ENCODE results near the gene GARS1.

DNA sequence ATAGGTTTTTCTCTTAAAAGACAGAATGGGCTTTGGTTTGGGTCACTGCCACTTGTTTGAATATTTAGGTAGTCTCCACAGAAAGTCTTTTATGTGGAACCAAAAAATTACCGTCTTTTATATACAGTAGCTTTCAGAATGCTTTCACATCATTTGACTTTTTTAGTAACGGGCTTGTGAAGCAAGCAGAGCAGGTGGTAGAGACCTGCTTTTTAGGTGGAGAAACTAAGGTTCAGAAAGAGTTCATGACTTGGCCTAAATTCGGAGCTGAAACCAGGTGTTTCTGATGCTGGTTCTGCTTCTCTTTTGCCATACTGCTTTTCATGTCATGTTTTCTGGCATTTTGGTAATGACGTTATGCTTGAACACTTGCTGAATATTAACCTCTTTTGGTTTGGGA lies 36.3 kb downstream of the GARS1 start:
- TF ChIP-seq CTCF (IDR thresholded peaks at IDR 0.05) (no peak), POLR2A (IDR thresholded peaks at IDR 0.05) (no peak)
